KOPT-K1 (cell line): ENCODE measurements around the gene GRM8.

Experiments
- H3K27ac ChIP-seq: fragments of 200-600 bp; sonication (generic); 2 replicates; pipeline ENCODE4 v1.5.1; 2016; ENCODE audit warnings: antibody characterized with exemption, mild to moderate bottlenecking, low read depth, low read length; ENCODE audit not compliant: poor library complexity, severe bottlenecking
- H3K36me3 ChIP-seq: fragments of 200-600 bp; sonication (generic); 2 replicates; pipeline ENCODE4 v1.5.1; 2017; ENCODE audit warnings: antibody characterized with exemption, mild to moderate bottlenecking, low read length, moderate library complexity; ENCODE audit not compliant: insufficient read depth
- H3K9me3 ChIP-seq: fragments of 200-600 bp; sonication (generic); 2 replicates; pipeline ENCODE4 v1.5.1; 2017; ENCODE audit warnings: antibody characterized with exemption, low read length, mild to moderate bottlenecking; ENCODE audit not compliant: insufficient read depth, poor library complexity, severe bottlenecking

The GRM8 gene

GRCh38 chr7:127137146-127137545 lies 115.6 kb downstream of the GRM8 start:
- H3K9me3 ChIP-seq = no peaks in the 10 kb centered on the region
- H3K36me3 ChIP-seq = no peaks in the 10 kb centered on the region
- no peak overlapping the region for H3K27ac ChIP-seq

- Histone ChIP-seq H3K27ac (no peak overlapping the region), H3K9me3 (no peaks in the 10 kb centered on the region), H3K36me3 (no peaks in the 10 kb centered on the region)
Measured at GRCh38 chr7:127135871-127136485, 116.8 kb downstream of the GRM8 start.

- no peaks in the 10 kb centered on the region for H3K36me3 ChIP-seq
- no peak overlapping the region for H3K27ac ChIP-seq
- no peaks in the 10 kb centered on the region for H3K9me3 ChIP-seq
Measured at GRCh38 chr7:127123220-127123619, 129.5 kb downstream of the GRM8 start.

- Histone ChIP-seq H3K27ac (no peak overlapping the region), H3K9me3 (no peaks in the 10 kb centered on the region), H3K36me3 (no peaks in the 10 kb centered on the region)
Measured at GRCh38 chr7:127119517-127119916, 133.2 kb downstream of the GRM8 start.

- Histone ChIP-seq H3K27ac (no peak overlapping the region), H3K36me3 (no peaks in the 10 kb centered on the region), H3K9me3 (no peaks in the 10 kb centered on the region)
Measured at GRCh38 chr7:127114742-127115265, 137.9 kb downstream of the GRM8 start.

GRCh38 chr7:127107601-127108007 lies 145.1 kb downstream of the GRM8 start:
- Histone ChIP-seq H3K27ac (no peak overlapping the region), H3K9me3 (no peaks in the 10 kb centered on the region), H3K36me3 (no peaks in the 10 kb centered on the region)

GRCh38 chr7:127093340-127093739 lies 159.4 kb downstream of the GRM8 start:
- Histone ChIP-seq H3K36me3 (no peaks in the 10 kb centered on the region), H3K27ac (no peak overlapping the region), H3K9me3 (no peaks in the 10 kb centered on the region)

- Histone ChIP-seq H3K36me3 (no peaks in the 10 kb centered on the region), H3K9me3 (no peaks in the 10 kb centered on the region), H3K27ac (no peak overlapping the region)
Measured at GRCh38 chr7:127091620-127092019, 161.1 kb downstream of the GRM8 start.

GRCh38 chr7:127089146-127089545 lies 163.6 kb downstream of the GRM8 start:
- H3K36me3 ChIP-seq = no peaks in the 10 kb centered on the region
- no peak overlapping the region for H3K27ac ChIP-seq
- H3K9me3 ChIP-seq = no peaks in the 10 kb centered on the region

- H3K9me3 ChIP-seq = no peaks in the 10 kb centered on the region
- no peaks in the 10 kb centered on the region for H3K36me3 ChIP-seq
- no peak overlapping the region for H3K27ac ChIP-seq
Measured at GRCh38 chr7:127081539-127081938, 171.2 kb downstream of the GRM8 start.

- Histone ChIP-seq H3K36me3 (no peaks in the 10 kb centered on the region), H3K27ac (no peak overlapping the region), H3K9me3 (no peaks in the 10 kb centered on the region)
Measured at GRCh38 chr7:127080576-127080975, 172.2 kb downstream of the GRM8 start.

- Histone ChIP-seq H3K36me3 (no peaks in the 10 kb centered on the region), H3K9me3 (no peaks in the 10 kb centered on the region), H3K27ac (no peak overlapping the region)
Measured at GRCh38 chr7:127066974-127067373, 185.8 kb downstream of the GRM8 start.

GRCh38 chr7:127059475-127059874 lies 193.3 kb downstream of the GRM8 start:
- Histone ChIP-seq H3K27ac (no peak overlapping the region), H3K36me3 (no peaks in the 10 kb centered on the region), H3K9me3 (no peaks in the 10 kb centered on the region)

- Histone ChIP-seq H3K36me3 (no peaks in the 10 kb centered on the region), H3K27ac (no peak overlapping the region), H3K9me3 (no peaks in the 10 kb centered on the region)
Measured at GRCh38 chr7:127057918-127058317, 194.8 kb downstream of the GRM8 start.

- H3K27ac ChIP-seq = no peak overlapping the region
- no peaks in the 10 kb centered on the region for H3K36me3 ChIP-seq
- no peaks in the 10 kb centered on the region for H3K9me3 ChIP-seq
Measured at GRCh38 chr7:127056202-127056601, 196.5 kb downstream of the GRM8 start.

- no peak overlapping the region for H3K27ac ChIP-seq
- H3K9me3 ChIP-seq = no peaks in the 10 kb centered on the region
- no peaks in the 10 kb centered on the region for H3K36me3 ChIP-seq
Measured at GRCh38 chr7:127047521-127047920, 205.2 kb downstream of the GRM8 start.
